Activated naive CD4-positive, alpha-beta T cell treated with Interleukin-2 at 50 U/mL for 16 hours (primary cell): ENCODE measurements around the gene NRXN3.

Experiments used
- DNase-seq: peaks from one replicate; pipeline ENCODE4 v3.0.0-alpha.2; 2020

The NRXN3 gene

GRCh38 chr14:79629411-79630287 is 1459.5 kb downstream of the NRXN3 start:
- DNase-seq = no peak

GRCh38 chr14:79630288-79630960 is 1460.3 kb downstream of the NRXN3 start:
- no peak for DNase-seq

GRCh38 chr14:79631276-79631675 is 1461.1 kb downstream of the NRXN3 start:
- DNase-seq = no peak

GRCh38 chr14:79638672-79639266 is 1468.6 kb downstream of the NRXN3 start:
- no peak for DNase-seq

- DNase-seq = no peak
Observed at GRCh38 chr14:79639613-79640012, 1469.4 kb downstream of the NRXN3 start.

- DNase-seq = no peak
Observed at GRCh38 chr14:79641371-79641770, 1471.2 kb downstream of the NRXN3 start.

GRCh38 chr14:79643132-79643531 is 1473.0 kb downstream of the NRXN3 start:
- no peak for DNase-seq

- DNase-seq = no peak
Observed at GRCh38 chr14:79645753-79646362, 1475.7 kb downstream of the NRXN3 start.

- DNase-seq = no peak
Observed at GRCh38 chr14:79649856-79650255, 1479.7 kb downstream of the NRXN3 start.

- no peak for DNase-seq
Observed at GRCh38 chr14:79652513-79653307, 1482.5 kb downstream of the NRXN3 start.

GRCh38 chr14:79656056-79656455 is 1485.9 kb downstream of the NRXN3 start:
- DNase-seq = no peak

- DNase-seq = no peak
Observed at GRCh38 chr14:79656496-79656895, 1486.3 kb downstream of the NRXN3 start.

GRCh38 chr14:79658221-79658620 is 1488.0 kb downstream of the NRXN3 start:
- no peak for DNase-seq

- no peak for DNase-seq
Observed at GRCh38 chr14:79658769-79659168, 1488.6 kb downstream of the NRXN3 start.

- no peak for DNase-seq
Observed at GRCh38 chr14:79660053-79660939, 1490.1 kb downstream of the NRXN3 start.

- DNase-seq = no peak
Observed at GRCh38 chr14:79661752-79662151, 1491.6 kb downstream of the NRXN3 start.

- DNase-seq = no peak
Observed at GRCh38 chr14:79663453-79663852, 1493.3 kb downstream of the NRXN3 start.

- DNase-seq = no peak
Observed at GRCh38 chr14:79665556-79665955, 1495.4 kb downstream of the NRXN3 start.

GRCh38 chr14:79668951-79669350 is 1498.8 kb downstream of the NRXN3 start:
- no peak for DNase-seq

GRCh38 chr14:79670811-79671210 is 1500.6 kb downstream of the NRXN3 start:
- DNase-seq = no peak

GRCh38 chr14:79680087-79680486 is 1509.9 kb downstream of the NRXN3 start:
- no peak for DNase-seq

- DNase-seq = no peak
Observed at GRCh38 chr14:79686196-79686595, 1516.0 kb downstream of the NRXN3 start.
